NCI-H2029 treated with DMSO at 0.1 percent for 48 hours (cell line): ENCODE measurements around the gene P2RX6.

ENCODE experiments used
- DNase-seq: peaks from one replicate; lab custom pipeline; 2025; lab: John Stamatoyannopoulos, UW

P2RX6 gene

DNA sequence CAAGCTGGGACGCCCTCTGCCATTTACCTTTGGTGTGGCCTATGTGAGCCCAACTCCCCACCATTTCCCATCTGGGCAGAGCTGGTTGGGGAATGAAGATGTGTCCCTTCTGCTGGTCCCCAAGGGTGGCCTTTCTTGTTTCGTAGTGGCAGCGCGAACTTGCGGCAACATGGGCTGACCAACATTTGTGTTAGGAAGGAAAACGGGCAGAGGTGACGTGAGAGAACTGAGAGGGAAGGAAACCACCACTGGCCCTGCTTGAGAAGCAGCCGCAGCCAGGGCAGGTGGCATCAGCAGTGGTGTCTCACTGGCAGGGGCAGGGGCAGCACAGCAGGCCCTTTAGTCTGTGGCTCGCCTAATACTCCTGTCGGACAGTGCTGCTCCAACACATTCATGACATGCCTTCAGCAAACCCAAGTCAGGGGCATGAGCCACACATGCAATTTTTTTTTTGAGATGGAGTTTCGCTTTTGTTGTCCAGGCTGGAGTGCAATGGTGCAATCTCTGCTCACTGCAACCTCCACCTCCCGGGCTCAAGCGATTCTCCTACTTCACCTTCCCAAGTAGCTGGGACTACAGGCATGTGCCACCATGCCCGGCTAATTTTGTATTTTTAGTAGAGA, 60.7 kb downstream of the P2RX6 start:
- no peak for DNase-seq

DNA sequence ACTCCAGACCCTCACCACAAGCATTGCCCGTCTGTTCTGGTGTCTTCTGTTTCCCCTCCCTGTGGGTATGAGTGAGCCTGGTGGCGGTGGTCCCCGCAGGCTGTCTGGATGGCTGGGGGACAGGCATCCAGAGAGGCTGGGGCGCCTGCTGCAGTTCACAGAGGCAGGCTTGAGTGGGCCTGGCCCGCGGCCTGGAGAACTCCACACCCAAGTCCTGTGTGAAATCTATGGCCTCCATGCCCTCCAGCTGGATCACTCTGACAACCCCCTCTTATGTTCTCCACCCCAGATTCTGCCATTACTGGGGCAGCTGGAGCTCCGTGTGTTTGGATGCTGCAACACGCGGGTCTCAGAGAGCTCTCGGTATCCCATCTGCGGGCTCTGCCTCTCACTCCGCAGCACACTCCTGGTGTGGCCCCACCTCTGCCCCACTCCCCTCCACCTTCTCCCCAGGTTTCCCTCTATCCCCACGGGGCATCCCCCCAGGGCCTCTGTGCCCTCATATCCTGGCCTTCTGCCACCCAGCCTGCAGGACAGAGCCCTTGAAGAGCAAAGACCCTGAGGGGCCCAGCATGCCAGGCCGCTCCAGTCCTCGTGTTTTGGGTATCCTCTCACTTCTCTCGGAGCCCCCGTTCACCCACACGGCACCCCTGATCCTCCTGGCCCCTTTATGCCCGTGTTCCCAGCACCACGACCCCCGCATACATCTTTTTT, 62.1 kb downstream of the P2RX6 start:
- DNase-seq = no peak
